H1 (cell line): Measurements from ENCODE around the gene SCOC.

Experiments
- CTCF ChIP-seq, 3 experiments: IDR thresholded peaks; 1 replicate in 2 of 3; 2 replicates in 1 of 3; pipeline versions ENCODE4 v1.5.1 to v1.6.1; 2011; ENCODE audit warnings: low read length in 3 of 3, mild to moderate bottlenecking in 3 of 3, inconsistent platforms in 2 of 3, low read depth in 1 of 3, moderate library complexity in 1 of 3; ENCODE audit not compliant: insufficient read depth in 1 of 3; ENCODE audit errors: control extremely low read depth in 1 of 3
- EZH2 ChIP-seq: fragments of 200-600 bp; sonication (generic); IDR thresholded peaks from 2 replicates; pipeline ENCODE4 v1.7.1; 2012; ENCODE audit warnings: low read depth, mild to moderate bottlenecking, moderate library complexity, low read length, inconsistent platforms; ENCODE audit not compliant: severe bottlenecking
- POLR2AphosphoS5 ChIP-seq: IDR thresholded peaks from 2 replicates; pipeline ENCODE4 v1.6.1; 2011; ENCODE audit warnings: low read depth, low read length
- SRF ChIP-seq: IDR thresholded peaks from 2 replicates; pipeline ENCODE4 v1.6.1; 2011; ENCODE audit warnings: mild to moderate bottlenecking, low read depth, low read length, moderate library complexity
- YY1 ChIP-seq: IDR thresholded peaks from 2 replicates; pipeline ENCODE4 v1.6.1; 2011; ENCODE audit warnings: low read depth, mild to moderate bottlenecking, low read length

GRCh38 chr4:140343303-140343702 lies 30.1 kb upstream of the SCOC start:
- no peak for TF ChIP-seq POLR2AphosphoS5
- no peak for TF ChIP-seq YY1
- TF ChIP-seq SRF = no peak
- TF ChIP-seq CTCF (IDR thresholded peaks at IDR 0.05; ENCODE audit: control extremely low read depth in 1 of 3, insufficient read depth in 1 of 3, low read depth in 1 of 3, low read length in 3 of 3) = no peak
- TF ChIP-seq EZH2 = no peak
